AG08396 (cell line): Measurements from ENCODE around the gene EDEM1.
"Not testable (repeated sequence)": the region's sequence is repeated elsewhere in the genome, so short reads cannot be mapped to it uniquely, and the experiment has no call there.

Experiments used
- DNase-seq: peaks from one replicate; pipeline ENCODE4 v3.0.0; 2012; ENCODE audit warnings: low spot score, mixed read lengths

The EDEM1 gene

GRCh38 chr3:5187156-5187919 lies at the start of gene EDEM1:
EDEM1 (plus strand) TSS chr3:5187707; CDS start chr3:5187806, 99 bp downstream.
- peak; percentile 99 for DNase-seq

DNA sequence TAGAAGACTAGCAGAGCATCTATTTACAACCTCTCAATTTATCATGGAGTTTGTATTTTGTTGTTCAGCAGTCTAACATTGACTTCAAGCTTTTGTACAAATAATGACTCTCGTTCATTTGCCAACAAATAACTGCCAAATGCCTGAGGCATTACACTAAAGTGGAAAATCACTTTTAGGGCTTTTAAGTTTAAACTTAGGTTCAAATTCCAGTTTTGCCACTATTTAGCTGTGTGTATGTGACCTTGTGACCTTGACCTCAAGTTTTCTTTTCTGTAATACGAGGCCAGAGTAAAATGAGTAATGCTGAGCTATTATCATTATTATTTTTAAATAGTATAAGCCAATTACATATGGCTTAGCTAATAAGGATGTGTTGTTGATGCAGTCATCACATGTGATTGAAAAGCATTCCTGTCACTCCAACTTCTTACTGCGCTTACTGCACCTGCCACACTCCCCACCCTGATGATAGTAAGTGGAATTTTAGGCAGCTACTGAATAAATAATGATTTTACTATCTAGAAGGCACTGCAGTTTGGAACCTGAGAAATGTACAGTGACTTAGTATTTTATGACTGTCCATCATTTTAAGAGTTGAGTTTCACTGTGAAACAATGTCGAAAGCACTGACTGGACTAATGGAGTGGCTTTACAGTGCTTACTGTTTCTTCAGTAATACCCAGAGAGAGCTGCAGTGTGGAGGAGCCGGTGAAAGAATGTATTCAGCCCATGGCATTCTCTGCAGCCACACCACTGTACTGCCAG lies 49.1 kb upstream of the EDEM1 start:
- no peak for DNase-seq

DNA sequence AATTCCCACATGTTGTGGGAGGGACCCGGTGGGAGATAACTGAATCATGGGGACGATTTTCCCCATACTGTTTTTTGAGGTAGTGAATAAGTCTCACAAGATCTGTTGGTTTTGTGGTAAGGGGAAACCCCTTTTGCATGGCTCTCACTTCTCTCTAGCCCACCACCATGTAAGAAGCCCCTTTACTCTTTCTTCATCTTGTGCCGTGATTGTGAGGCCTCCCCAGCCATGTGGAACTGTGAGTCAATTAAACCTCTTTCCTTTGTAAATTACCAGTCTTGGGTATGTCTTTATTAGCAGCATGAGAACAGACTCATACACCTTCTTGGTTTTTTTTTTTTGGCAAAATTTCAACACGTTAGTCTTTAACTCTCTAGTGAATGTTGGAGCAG lies 47.3 kb upstream of the EDEM1 start:
- no peak for DNase-seq

- DNase-seq = no peak
Observed at GRCh38 chr3:5140839-5141238, 46.7 kb upstream of the EDEM1 start.

DNA sequence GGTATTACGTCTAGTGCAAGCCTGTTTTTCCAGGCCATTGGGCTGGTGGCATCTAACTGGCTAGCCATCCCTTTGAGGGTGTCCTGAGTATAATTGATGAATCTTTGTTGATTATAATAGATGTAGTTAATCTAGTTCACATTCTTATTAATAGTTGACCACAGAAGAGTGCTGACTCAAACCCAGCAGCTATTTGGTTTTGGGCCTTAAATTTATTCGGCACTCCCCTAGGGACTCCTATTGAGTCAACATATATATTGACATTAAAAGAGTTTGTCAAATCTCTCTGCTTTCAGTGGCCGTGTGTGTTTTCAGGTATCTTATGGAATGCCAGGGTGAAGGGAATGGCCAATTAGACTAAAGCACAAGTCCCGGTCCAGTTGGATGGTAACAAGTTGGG lies 45.7 kb upstream of the EDEM1 start:
- no peak for DNase-seq

DNA sequence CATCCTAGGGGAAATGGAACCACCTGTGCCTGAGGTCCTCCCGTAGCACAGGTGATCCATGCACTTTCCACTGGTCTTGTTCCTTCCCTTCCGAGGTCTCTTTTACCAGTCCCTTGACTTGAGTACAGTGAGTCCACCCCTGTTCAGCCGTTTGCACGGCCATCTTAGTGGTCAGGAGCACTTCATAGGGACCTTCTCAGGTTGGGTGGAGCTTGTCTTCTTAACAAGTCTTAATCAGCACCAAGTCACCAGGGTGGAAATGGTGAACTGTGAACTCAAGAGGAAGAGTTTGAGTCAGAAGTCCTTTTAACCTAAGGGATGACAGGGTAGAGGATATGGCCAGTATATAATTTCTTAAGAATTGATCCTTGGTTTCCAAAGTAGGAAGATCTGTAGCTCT lies 44.0 kb upstream of the EDEM1 start:
- no peak for DNase-seq

DNA sequence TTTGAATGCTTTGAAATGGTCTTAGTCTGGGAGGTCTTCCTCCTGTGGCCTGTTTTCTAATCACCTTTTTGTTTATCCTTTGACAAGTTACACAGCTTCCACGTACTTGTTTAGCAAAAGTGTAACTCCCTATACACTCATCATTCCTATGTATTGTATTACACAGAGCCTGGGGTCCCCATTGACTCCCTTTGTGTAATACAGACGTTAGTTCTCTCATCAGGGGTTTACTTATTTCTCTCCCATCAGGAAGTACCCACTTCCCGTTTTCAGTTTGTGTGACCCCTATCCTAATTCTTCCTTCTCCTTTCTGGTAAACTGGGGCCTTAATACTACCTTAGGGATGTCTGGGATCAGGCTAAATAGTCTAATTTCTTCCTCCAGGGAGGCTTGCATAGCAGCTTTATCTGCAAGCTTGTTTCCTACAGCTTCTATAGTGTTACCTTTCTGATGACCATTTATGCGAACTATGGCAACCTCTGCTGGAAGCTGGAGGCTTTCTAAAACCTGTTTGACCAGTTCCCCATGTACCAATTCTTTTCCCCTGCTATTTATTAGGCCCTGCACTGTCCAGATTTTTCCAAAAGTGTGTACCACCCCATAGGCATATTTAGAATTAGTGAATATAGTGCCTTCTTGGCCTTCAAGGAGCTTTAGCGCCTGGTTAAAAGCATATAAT lies 43.1 kb upstream of the EDEM1 start:
- no peak for DNase-seq

DNA sequence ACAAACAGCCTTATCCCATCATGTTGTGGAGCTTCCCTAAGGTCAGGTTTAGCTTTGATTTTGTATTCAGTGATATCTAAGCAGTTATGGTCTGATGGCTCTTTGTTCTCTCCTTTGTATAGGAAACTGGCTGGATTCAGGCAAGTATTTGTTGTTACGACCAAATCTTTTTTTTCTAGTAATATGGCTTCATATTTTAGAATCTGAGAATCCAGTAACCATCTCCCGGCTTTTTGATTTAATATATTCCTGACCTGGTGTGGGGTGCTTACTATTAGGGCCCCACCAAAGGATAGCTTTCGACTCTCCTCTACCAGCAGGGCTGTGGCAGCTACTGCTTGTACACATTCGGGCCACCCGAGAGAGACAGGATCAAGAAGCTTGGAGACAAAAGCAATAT lies 42.4 kb upstream of the EDEM1 start:
- DNase-seq = no peak

GRCh38 chr3:5147152-5147551 lies 40.4 kb upstream of the EDEM1 start:
- not testable (repeated sequence) for DNase-seq

GRCh38 chr3:5149306-5149880 lies 38.1 kb upstream of the EDEM1 start:
- no peak for DNase-seq

- no peak for DNase-seq
Observed at GRCh38 chr3:5151586-5151985, 35.9 kb upstream of the EDEM1 start.

GRCh38 chr3:5153074-5153473 lies 34.4 kb upstream of the EDEM1 start:
- no peak for DNase-seq

DNA sequence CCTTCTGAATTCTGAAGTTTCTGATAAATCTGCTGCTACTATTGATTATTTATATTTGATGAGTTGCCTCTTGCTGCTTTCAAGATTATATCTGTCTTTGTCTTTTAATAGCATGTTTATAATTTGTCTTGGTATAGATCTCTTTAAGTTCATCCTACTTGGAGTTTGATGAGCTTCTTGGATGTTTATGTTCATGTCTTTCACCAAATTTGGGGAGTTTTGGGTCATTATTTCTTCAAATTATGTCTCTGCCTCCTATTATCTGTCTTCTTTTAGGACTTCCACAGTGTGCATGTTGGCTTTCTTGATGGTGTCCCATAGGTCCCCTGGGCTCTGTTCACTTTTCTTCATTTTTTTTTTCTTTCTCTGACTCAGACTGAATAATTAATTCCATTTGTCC lies 32.3 kb upstream of the EDEM1 start:
- DNase-seq = no peak

GRCh38 chr3:5160321-5160720 lies 27.2 kb upstream of the EDEM1 start:
- DNase-seq = no peak

DNA sequence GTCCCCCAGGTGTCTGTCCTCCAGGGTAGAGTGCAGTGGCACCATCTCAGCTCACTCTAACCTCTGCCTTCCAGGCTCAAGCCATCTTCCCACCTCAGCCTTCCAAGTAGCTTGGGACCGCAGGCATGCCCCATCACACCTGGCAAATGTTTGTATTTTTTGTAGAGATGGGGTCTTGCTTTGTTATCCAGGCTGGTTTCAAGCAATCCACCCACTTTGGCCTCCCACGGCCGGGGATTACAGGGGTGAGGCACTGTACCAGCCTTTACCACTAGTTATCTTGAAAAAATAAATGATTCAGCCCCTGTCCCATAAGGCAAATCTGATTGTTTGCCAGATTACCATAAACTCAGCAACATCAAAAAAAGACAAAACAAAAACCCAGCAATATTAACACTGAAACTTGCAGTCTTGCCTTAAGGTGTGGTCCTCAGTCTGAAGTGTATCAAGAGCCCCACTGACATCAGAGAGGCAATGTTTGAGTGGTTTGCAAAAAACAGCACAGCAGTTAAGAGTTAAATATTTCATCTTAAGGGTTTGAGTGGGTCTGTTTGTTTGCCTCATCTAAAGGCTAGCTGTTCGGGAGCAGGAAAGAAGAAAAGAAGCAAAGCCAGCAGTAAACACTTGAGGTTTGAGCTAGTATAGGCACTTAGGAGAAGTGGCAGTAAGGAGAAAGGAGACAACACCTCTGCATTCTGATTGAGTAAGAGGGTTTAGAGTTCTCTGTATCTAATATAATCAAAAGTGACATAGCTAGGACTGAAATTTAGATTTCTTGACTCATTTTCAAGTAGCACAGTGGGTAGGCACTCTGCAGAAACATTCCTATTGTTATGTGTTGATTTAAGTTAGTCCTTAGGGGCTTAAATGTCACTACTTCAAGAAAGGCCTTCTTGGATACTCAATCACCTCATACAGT lies 26.3 kb upstream of the EDEM1 start:
- DNase-seq = no peak

DNA sequence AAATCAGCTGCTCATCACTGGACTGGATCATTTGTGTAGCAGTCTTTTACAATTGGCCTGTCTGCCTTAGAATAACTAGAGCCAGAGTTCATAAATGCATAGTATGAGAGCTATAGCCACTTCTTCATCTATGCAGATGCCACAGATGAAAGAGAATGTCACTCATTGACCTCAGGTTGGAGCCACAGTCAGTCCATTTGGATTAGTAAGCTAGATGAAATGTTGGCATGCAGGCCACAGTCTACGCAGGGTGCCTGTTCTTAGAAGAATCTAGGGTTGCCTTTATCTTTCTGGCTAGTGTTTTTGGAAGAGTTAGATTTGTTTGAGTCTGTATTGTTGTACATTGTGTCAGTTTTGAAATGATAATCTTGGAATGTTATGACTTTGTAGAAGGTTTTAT lies 25.4 kb upstream of the EDEM1 start:
- DNase-seq = peak; percentile 67

DNA sequence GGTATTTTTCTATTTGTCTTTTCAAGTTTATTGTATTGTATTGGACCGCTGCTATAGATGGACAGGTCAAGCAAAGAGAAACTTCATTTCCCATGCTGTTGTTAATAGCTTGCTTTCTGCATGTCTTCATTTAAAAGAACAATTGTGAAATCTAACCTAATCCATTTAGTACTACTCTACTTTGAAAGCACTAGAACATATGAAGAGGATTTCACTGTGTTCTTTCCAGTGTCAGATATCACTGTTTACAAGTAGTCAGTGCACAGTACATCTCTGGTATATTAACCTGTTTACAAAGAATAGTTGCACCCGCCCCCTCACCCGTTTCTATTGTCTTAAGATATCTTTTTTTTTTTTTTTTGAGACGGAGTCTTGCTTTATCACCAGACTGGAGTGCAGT lies 21.8 kb upstream of the EDEM1 start:
- no peak for DNase-seq

GRCh38 chr3:5166846-5167245 lies 20.7 kb upstream of the EDEM1 start:
- DNase-seq = no peak

- no peak for DNase-seq
Observed at GRCh38 chr3:5168110-5168509, 19.4 kb upstream of the EDEM1 start.

DNA sequence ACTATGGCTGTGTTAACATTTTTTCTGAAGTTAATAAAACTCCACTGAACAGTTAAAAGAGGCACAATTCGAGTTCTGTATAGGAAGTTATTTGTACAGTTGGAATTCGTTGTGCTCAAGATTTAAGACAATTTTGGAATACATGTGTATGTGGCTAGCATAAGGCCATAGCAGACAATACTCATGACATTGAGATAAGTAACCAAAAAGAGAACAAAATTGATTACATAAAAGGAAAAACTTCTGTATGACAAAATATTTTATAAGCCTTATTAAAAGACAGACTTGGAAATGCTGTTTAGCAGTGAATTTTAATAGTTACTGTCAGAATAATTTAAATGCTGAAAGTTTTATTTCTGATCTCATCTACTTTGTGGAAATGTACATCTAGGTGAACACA lies 17.7 kb upstream of the EDEM1 start:
- no peak for DNase-seq

DNA sequence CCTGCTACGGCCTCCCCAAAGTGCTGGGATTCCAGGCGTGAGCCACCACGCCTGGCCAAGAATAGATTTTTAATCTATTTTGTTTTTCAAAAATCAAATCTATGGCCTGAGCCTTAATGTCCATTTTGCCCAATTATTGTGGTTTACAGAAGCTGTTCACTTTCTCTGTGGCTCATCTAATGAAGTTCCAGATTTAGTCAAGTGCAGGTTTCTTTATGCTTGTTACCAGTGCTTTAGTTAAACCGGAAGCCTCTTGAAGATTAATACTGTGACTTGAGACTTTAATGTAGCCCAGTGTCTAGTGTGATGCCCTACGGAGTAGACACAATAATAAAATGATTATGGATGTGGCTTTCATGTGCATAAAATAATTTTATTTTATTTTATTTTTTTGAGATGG lies 16.5 kb upstream of the EDEM1 start:
- no peak for DNase-seq

DNA sequence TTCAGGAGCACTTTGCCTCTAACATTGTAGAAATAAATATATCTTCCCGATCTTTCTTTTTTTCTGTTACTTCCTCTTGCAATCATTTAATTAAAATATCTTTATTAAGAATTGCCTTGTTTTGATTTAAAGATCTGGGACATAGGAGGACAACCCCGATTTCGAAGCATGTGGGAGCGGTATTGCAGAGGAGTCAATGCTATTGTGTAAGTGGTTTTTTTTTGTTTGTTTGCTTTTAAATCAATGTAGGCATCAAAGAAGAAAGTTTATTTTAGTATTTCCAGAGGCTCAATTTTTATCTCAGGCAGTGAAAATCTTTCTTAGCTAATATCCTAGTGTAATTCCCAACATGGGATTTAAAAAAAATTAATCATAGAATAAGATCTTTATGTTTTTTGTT lies 15.5 kb upstream of the EDEM1 start:
- no peak for DNase-seq
